Lung (tissue), 12 donors: ENCODE data around the gene TMPRSS13. TPM values are rescaled to one million over a fixed set of nuclear protein-coding genes. Genes with fewer than 3 reads are reported as not detected.
A peak's percentile ranks its signal among the peaks of the same experiment; 100 is the strongest.
"Not testable (repeated sequence)": the region's sequence is repeated elsewhere in the genome, so short reads cannot be mapped to it uniquely, and the experiment has no call there.

Experiments
- ATAC-seq: fragments of 200-7000 bp; cut with Tn5 transposase; one replicate; pipeline ENCODE4 v1.9.1; 2020; ENCODE audit warnings: moderate number of reproducible peaks; ENCODE audit not compliant: insufficient read depth, low FRiP score
- DNase-seq, 3 donors: peaks; one replicate each; pipeline ENCODE4 v3.0.0-alpha.2; 2013 to 2017
- H3K27ac ChIP-seq, 2 donors: one replicate each; pipeline ENCODE4 v1.5.1; 2013; ENCODE audit warnings: mild to moderate bottlenecking in 2 of 2, moderate library complexity in 2 of 2, control low read depth in 1 of 2, inconsistent platforms in 1 of 2, low read depth in 1 of 2, low read length in 1 of 2
- H3K27me3 ChIP-seq, 3 donors: one replicate each; pipeline ENCODE4 v1.5.1; 2013; ENCODE audit warnings: low read length in 2 of 3; ENCODE audit not compliant: control insufficient read depth in 3 of 3, insufficient read depth in 3 of 3
- H3K36me3 ChIP-seq, 4 donors: one replicate each; pipeline ENCODE4 v1.5.1; 2013; ENCODE audit warnings: low read length in 4 of 4, mild to moderate bottlenecking in 1 of 4, moderate library complexity in 1 of 4; ENCODE audit not compliant: control insufficient read depth in 4 of 4, insufficient read depth in 4 of 4
- H3K4me1 ChIP-seq, 5 donors: one replicate each; pipeline ENCODE4 v1.5.1; 2013; ENCODE audit warnings: low read length in 5 of 5, mild to moderate bottlenecking in 2 of 5, moderate library complexity in 1 of 5; ENCODE audit not compliant: control insufficient read depth in 5 of 5, insufficient read depth in 5 of 5
- H3K4me3 ChIP-seq: one replicate; pipeline ENCODE4 v1.5.1; 2013; ENCODE audit warnings: mild to moderate bottlenecking, control low read depth, moderate library complexity
- H3K9ac ChIP-seq, 2 donors: one replicate each; pipeline ENCODE4 v1.5.1; 2013; ENCODE audit warnings: low read length in 2 of 2, control low read depth in 1 of 2; ENCODE audit not compliant: insufficient read depth in 1 of 2
- H3K9me3 ChIP-seq, 4 donors: one replicate each; pipeline ENCODE4 v1.5.1; 2013; ENCODE audit warnings: low read length in 3 of 4, mild to moderate bottlenecking in 1 of 4, moderate library complexity in 1 of 4; ENCODE audit not compliant: control insufficient read depth in 4 of 4, insufficient read depth in 3 of 4
- WGBS, 2 donors: extraction: QIAGEN DNeasy Blood & Tissue Kit; methylation state at CpG; one replicate each; pipeline ENCODE4 v1.1.7; 2013; 5-methylcytosine and 5-hydroxymethylcytosine counted together
- polyA plus RNA-seq, 2 donors: library from polyadenylated mRNA; stranded (reverse); fragments of 200-250 nt; gene quantifications; one replicate each; pipeline ENCODE4 v1.2.1, GENCODE V29; 2013
- total RNA-seq, 2 donors: library from RNA; depleted of rRNA in 1 of 2; stranded (reverse); fragments of >200 nt in 1 of 2; gene quantifications; one replicate each; pipeline ENCODE4 v1.2.1, GENCODE V29; 2014 to 2021
- TF ChIP-seq, protein P1 (sequence below): IDR thresholded peaks from 2 replicates; pipeline ENCODE4 v1.5.1; 2012; ENCODE audit warnings: mild to moderate bottlenecking; ENCODE audit errors: control extremely low read depth, extremely low read depth
- donor health status: control.
- donor health status: control.
- donor health status: Bipolar disorder and iron deficiency.
- donor health status: healthy.
- donor health status: DM: yes; HTN: yes; CAD: no.

The TMPRSS13 gene
- total and polyA plus RNA-seq, 4 donors = 5.8 to 9.4 (median 9.2) TPM

DNA sequence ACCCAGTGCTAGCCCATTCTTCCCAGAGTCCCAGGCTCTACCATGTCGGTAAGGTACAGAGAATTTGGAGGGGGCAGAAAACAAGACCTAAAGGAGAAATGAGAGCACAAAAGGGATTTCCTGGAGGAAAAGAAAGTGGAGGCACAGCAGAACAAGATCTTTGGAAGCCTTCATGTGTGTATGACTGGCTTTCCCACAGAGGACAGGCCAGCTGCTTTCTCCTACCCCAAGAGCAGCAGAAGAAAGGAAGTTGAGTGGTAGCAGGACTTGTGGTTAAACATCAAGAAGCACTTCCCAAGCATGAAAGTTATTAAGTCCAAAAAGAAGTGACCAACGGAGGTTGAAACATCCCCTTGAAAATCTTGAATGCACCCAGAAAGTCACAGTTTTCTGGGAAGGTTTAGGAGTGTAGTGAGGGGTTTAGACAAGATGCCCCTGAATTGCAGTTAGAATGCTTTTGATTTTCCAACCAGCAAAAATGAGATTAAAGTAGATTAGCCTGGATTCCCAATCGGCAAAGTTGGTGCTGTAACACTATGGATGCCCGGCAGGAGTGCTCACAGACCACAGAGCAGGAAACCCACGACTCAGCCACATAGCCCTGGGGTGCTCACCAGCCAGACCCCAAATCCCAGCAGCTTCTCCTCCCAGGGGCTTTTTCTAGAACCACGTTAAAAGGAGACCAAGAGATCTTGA is 608 bp downstream of the TMPRSS13 start:
- 39 to 51% methylated on average over 6 of the region's 6 CpGs for WGBS, 2 donors
- H3K27ac ChIP-seq = no peak overlapping the region
- no peaks in the 10 kb centered on the region for H3K9me3 ChIP-seq
- no peak for ATAC-seq
- no peak overlapping the region for H3K4me3 ChIP-seq
- peak overlapping the region; percentile 14 to 57 for H3K9ac ChIP-seq
- H3K4me1 ChIP-seq = peaks cover 0 to 10% (median 3%) of the 10 kb centered on the region in 5 donors
- DNase-seq = no peak
- TF ChIP-seq, protein P1, sequence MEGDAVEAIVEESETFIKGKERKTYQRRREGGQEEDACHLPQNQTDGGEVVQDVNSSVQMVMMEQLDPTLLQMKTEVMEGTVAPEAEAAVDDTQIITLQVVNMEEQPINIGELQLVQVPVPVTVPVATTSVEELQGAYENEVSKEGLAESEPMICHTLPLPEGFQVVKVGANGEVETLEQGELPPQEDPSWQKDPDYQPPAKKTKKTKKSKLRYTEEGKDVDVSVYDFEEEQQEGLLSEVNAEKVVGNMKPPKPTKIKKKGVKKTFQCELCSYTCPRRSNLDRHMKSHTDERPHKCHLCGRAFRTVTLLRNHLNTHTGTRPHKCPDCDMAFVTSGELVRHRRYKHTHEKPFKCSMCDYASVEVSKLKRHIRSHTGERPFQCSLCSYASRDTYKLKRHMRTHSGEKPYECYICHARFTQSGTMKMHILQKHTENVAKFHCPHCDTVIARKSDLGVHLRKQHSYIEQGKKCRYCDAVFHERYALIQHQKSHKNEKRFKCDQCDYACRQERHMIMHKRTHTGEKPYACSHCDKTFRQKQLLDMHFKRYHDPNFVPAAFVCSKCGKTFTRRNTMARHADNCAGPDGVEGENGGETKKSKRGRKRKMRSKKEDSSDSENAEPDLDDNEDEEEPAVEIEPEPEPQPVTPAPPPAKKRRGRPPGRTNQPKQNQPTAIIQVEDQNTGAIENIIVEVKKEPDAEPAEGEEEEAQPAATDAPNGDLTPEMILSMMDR = no peak
- no peaks in the 10 kb centered on the region for H3K27me3 ChIP-seq
- no peaks in the 10 kb centered on the region for H3K36me3 ChIP-seq

DNA sequence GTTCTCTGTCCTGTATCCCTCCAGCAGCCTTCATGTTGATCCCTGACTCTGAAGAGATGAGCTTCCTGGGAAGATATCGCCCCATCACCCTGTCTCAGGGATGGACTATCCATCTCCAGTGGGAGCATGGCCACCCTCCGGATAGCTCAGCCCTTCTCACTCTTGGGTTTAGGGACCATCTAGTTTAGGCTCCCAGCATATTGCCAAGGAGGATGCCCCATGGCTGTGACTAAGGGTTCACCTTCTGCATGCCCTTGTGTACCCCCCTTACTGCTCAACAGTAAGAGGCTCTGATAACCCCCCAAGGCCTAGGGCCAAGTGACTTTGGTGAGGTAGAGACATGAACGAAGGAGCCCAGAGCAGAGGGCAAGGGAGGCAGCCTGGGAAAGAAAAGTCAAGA is 1.3 kb downstream of the TMPRSS13 start:
- Histone ChIP-seq H3K36me3 (no peaks in the 10 kb centered on the region), H3K4me1 (peaks cover 0 to 10% (median 3%) of the 10 kb centered on the region in 5 donors), H3K9ac (no peak overlapping the region), H3K27me3 (no peaks in the 10 kb centered on the region), H3K9me3 (no peaks in the 10 kb centered on the region), H3K4me3 (no peak overlapping the region), H3K27ac (no peak overlapping the region)
- ATAC-seq (no peak), DNase-seq (no peak)
- 95 to 97% methylated on average over 3 of the region's 3 CpGs for WGBS, 2 donors
- TF ChIP-seq, protein P1 = no peak

DNA sequence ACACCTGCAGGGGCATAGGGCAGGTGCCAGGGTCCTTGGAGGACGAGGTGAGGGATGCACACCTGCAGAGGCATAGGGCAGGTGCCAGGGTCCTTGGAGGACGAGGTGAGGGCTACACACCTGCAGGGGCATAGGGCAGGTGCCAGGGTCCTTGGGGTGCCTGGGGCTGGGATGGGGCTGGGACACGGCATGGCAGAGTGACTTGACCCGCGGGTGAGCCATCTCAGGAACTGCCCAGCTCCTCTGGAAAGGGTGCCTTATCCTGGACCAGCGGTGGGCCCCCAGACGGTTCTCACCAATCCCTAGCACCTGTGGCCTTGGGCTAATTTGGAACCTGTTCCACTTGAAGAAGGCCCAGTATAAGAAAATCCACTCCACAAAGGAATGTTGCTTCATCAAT is 3.0 kb downstream of the TMPRSS13 start:
- H3K4me1 ChIP-seq, H3K9ac ChIP-seq, H3K9me3 ChIP-seq, DNase-seq, H3K36me3 ChIP-seq, H3K27me3 ChIP-seq, ATAC-seq, H3K4me3 ChIP-seq, H3K27ac ChIP-seq: not testable (repeated sequence)
- WGBS, 2 donors = 87 to 96% methylated on average over 7 of the region's 7 CpGs

DNA sequence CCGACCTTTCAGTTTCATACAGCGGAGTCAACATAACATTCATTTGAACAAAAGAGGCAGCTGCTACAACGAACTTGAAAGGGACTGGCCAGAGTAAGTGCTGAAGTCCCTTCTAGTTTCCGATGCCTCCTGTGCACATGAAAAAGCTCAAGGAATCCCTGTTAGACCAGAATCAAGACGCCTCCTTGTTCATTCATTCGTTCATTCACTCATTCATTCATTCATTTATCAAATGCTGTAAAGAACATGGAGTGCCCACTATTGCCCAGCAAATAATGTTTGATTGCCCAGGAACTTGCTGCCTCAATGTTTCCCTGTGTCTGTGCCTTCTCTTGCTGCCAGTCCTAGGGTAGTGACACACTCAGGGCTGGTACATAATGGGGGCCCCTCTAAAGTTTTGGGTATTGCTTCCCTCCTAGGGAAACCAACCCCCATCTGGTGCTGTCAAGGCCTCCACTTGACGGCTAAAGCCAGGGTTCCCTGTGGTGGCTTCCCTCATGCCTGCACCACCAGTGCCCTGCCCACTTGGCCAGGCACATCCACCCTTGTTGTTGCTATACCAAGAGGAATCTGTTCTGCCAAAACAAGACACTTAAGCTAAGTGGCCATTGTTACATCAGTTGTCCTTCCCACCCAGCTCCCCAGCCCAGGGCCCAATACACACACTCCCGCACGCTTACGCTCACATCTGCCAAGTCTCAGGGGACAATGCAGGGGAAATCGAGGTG is 3.8 kb downstream of the TMPRSS13 start:
- ATAC-seq (no peak), DNase-seq (no peak)
- no peak overlapping the region for H3K4me3 ChIP-seq
- TF ChIP-seq, protein P1 = no peak
- H3K27me3 ChIP-seq = no peaks in the 10 kb centered on the region
- H3K9ac ChIP-seq = no peak overlapping the region
- 82 to 94% methylated on average over 11 of the region's 11 CpGs for WGBS, 2 donors
- H3K36me3 ChIP-seq = no peaks in the 10 kb centered on the region
- peaks cover 0 to 8% (median 3%) of the 10 kb centered on the region in 5 donors for H3K4me1 ChIP-seq
- H3K9me3 ChIP-seq = no peaks in the 10 kb centered on the region
- H3K27ac ChIP-seq = no peak overlapping the region
